NCI-H748 treated with DMSO at 0.1 percent for 48 hours (cell line): Measurements from ENCODE around the gene SEC14L5.
A peak's percentile ranks its signal among the peaks of the same experiment; 100 is the strongest.
"Not testable (repeated sequence)": the region's sequence is repeated elsewhere in the genome, so short reads cannot be mapped to it uniquely, and the experiment has no call there.

ENCODE experiments used
- DNase-seq: peaks from one replicate; lab custom pipeline; 2025; lab: John Stamatoyannopoulos, UW

SEC14L5 gene

DNA sequence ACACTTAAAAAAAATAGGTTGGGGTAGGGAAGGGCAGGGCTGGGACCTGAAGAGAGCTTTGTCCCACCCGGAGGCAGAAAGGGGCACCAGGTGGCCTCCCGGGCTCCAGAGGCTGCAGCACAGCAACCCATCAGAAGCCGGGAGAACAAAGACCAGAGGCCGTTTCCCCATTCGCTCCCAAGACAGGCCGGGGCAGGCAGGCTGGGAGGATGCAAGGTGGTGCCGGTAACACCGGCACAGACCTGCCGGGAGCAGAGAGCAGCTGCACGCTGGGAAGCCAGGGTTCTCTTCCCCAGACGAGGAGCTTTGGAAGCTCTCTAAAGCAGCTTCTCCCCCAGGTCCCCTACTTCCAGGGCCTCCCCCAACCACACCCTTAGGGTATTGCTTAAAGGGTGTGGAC is 26.7 kb upstream of the SEC14L5 start:
- DNase-seq = no peak

DNA sequence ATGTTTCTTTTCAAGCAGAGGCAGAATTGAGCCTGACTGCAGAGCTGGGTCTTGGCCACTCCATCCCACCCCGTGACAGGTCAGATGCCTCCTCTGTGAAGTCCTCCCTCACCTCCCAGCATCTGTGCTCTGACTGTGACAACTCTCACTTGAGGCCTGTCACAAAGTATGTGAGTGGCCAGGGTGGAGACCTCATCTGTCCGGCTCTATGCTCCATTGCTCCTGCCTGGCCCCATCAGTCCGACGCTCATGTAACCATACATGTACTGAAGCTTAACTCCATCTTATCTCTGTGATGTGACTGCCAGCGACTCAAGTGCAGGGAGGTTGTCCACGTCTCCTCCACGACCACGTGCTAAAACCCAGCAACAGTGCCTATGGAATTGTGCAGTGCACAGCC is 24.7 kb upstream of the SEC14L5 start:
- DNase-seq = no peak

DNA sequence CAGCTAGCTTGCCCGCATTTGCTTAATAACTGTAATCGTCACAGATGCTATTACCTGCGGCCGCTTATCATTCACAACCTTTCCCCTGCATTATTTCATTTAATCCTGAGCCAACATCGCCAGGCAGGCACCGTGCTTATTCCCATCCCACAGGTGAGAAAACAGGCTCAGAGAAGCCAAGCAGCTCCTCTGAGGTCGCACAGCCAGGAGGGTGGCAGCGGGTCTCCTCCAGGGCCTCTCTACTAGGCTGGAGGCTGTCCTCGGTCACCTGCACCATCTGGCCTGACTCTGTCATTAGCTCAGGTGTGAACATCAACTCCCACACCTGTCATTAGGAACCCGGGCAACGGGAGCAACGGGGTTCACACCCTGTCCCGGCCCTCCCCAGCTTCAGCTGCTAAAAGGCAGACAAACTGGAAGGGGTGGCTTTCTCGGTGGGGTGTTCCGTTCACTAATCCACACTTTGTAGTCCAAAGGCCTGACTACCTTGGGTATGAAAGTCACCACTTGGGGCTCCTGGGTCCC is 24.2 kb upstream of the SEC14L5 start:
- no peak for DNase-seq

DNA sequence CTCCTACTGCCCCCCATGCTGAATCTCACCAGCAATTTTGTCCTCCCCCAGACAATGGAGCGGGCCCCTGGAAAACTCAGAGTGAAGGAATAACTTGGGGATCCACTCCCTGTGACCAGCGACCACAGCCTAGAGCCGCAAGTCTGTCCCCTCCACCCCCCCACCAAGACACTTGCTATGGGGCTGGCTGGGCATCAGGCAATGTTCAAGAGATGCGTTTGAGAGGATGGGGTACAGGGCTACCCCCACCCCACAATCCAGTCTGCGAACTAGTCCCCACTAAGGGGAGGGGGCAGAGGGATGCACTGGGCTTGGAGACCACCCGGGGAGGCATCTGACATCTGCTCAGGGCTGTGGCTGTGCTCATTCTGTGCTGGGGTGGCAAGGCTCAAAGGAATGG is 23.5 kb upstream of the SEC14L5 start:
- no peak for DNase-seq

DNA sequence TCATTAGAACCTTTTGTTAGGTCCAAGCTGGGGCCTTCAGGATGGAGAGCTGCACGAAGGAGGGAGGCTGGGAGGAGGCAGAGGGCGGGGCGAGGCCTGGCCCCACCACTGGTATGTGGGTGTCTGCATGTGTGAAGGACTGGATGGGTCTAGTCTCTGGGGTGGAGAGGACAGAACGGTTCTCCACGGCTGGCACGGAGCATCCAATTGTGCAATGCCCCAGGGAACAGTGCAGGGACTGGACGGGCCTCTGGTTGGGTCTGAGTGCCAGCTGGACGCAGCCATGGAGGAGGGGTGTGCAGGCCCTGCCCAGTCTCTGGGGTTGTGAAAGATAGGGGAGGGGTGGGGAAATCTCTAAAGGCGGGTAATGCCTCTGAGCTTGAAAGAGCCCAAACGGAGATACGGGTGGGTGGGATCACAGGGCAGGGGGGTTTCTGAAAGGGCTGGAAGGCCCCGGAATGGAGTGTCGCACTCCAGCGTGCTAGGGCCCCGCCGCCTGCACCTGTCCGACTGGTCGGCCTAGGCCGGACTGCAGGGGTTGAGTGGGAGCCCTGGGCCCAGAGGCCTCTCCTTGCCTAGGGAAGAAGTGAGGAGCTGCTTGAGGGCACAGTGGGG is 22.8 kb upstream of the SEC14L5 start:
- no peak for DNase-seq

DNA sequence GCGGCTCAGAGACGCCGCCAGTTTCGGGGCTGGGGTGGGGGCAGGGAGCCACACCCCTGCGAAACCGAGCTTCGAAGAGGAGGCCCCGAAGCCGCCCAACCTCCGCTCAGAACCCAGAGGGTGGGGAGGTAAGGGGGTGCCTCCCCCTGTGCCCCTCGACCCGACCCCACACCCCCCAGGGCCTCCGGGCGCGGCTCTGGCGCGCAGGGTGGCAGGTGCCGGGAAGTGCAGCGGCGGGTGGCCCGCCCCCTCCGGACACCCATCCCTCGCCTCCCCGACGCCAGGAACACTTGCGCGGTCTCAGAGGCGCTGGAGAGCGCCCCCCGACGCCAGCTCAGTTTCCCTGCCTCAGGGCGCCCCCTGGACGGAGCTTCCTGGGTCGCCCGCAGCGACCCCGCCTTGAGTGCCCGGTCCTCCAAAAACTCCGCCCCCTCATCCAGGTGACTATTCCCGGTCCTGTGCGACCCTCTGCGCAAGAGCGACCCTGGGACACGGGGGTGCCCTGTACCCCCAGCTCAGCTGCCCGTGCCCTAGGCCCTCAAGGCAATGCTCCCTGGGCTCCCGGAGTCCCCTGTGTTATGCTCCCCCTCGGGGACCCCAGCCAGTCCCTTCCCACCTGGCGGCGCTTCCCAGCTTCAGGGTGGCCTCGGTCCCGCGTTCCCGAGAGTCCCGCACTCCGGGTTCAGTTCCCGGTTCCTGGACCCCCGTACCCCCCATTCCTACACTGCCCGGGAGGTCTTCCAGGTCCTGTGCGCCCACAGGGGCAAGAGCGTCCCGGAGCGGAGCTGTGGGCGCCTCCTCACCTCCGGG is 21.7 kb upstream of the SEC14L5 start:
- no peak for DNase-seq

DNA sequence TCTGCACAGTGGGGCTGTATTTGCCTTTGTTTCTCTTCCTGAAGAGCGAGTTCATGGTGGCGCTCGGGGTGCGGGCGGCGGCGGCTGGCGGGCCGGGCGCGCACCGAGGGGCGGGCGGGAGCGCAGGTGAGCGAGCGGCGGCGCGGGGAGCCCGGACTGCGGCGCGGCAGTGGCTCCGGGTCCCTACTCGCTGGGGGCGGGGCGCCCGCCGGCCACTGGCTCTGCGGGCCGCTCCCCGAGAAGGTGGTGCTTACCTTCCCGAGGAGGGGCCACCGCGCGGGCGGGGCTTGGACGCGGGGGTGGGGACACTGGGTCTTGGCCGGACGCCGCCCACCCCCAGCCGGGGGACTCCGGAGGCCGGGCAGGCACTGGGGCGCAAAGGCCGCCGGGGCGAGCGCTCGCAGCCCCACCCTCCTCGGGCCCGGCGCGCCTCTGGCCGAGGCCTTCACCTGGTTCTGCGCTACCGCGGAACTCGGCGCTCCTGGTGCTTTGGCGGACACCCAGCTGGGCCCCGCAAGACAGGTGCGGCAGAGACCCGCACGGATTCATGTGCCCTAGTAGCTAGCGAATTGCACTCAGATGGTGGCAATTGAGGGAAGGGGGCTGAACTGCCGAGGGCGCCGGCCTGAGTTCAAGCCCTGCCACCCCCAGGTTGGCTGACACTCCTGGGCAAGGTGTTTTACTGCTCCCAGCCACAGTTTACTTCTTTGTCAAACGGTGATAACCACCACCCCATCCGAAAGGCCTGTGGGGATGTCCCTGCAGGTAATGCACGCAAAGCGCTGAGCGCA is 20.9 kb upstream of the SEC14L5 start, which contains the start of gene PPL:
Gene PPL, minus strand, starts transcription at position 158 of the 791 bp plus-strand sequence. Its CDS starts 103 bp downstream, at position 55.
- peak; percentile 43 for DNase-seq

DNA sequence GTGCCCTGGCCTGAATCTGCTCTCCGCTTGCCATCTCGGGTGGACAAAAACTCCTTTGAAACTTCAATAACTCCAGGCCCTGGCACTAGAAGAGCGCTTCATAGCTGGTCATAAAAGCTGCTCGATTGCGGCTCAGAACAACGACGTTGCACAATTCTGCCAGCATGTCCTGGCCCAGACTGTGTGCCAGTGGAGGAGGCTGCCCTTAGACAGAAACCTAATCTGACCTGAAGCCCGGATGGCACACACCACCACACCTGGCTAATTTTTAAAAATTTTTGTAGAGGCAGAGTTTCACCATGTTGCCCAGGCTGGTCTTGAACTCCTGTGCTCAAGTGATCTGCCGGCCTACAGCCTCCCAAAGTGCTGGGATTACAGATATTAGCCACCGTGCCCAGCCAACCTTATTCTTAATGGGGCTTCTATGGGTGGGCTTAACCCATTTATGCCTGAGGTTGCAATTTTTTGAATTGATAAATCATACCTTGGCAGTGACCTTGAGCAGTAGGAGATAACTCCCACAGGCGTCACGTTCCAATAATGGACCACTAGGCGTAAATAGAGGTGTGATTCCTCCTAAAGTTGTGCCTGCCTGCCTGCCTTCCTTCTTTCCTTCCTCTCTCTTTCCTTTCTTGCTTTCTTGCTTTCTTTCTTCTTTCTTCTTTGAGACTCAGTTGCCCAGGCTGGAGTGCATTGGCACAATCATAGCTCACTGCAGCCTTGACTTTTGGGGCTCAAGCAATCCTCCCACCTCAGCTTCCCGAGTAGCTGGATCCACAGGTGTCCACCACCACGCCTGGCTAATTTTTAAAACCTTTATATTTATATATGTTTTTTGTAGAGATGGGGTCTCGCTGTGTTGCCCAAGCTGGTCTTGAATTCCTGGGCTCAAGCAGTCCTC is 20.1 kb upstream of the SEC14L5 start:
- no peak for DNase-seq

DNA sequence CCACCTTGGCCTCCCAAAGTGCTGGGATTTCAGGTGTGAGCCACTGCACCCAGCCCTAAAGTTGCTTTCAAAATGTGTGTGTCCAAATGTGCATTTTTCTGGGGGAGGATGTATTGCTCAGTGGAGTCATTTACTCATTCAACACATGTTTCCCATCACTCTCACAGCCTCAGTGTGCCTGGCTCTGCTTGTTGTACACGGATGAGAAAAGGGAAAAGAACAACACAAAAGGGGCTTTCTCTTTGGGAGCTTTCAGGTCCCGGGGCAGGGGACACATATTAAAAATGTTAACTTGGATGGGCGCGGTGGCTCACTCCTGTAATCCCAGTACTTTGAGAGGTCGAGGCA is 19.5 kb upstream of the SEC14L5 start:
- no peak for DNase-seq

DNA sequence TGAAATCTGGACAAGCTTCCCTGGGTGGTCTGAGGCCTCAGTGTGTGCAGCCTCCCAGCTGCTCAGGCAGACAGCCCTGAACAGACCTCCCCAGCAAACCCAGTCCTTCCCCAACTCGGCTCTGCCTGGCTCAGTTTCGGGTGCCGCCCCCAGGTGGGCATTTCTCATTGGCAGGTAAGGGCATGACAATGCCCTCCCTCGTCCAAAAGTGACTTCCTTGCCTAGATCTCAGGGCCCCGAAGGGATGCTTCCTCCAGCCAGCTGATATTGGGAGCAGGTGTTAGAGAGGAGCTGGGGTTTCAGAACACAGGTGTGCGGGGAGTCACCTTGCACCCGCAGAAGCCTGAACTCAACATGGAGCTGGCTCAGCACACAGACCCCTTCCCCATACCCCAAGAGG is 17.4 kb upstream of the SEC14L5 start:
- no peak for DNase-seq

DNA sequence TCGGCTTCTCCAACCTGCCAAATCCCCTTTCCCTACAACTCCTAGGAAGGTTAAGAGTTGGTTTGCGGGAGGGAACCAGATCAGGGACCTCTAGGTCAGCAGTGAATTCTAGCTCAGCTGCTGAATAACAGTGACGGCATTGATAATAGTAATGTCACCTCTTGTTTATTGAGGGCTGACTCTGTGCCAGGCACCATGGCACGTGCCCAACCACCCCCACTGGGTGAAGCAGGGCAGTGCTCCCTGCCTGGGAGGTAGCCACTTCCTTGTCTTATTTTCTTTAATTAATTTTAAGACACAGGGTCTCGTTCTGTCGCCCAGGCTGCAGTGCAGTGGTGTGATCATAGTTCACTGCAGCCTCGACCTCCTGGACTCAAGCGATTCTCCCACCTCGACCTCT is 15.6 kb upstream of the SEC14L5 start:
- DNase-seq = no peak

DNA sequence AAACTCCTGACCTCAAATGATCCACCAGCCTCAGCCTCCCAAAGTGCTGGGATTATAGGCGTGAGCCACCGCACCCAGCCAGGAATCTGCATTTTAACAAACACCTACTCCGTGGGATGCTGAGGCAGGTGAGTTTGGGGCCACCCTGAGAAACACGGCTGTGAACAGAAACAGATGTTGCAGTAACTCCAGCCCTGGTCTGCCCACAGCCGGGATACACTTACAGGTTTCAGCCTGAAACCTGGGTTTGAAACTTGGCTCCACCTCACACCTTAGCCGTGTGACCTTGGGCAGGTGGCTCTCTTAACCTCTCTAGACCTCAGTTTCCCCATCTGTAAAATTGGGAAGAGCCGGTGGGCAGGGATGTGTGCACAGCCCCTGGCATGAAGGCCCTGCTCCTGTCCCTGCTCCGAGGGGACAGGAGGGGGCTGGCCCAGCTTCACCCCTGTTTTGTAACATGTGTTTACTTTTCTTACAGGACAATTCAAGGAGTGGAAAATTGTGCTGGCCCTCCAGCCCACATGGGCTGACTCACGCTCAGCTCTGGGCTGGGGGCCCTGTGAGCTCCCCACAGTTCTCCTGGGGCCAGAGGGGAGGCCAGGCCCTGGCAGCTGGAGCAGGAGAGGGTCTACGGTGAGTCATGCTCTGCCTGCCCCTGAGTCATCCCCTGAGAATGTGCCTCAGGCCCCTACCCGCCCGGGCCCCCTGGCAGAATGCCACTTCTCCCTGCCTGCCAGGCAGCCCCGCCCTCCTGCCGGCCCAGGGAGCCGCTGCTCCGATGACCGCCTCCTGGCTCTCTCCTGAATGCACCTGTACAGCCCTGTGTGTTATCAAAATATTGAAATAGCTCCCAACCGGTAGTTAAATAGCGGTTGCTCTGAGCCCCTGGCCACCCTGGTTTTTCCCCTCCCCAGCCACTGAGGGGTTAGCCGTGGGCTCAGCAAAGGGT is 13.5 kb upstream of the SEC14L5 start:
- DNase-seq = peak; percentile 44

DNA sequence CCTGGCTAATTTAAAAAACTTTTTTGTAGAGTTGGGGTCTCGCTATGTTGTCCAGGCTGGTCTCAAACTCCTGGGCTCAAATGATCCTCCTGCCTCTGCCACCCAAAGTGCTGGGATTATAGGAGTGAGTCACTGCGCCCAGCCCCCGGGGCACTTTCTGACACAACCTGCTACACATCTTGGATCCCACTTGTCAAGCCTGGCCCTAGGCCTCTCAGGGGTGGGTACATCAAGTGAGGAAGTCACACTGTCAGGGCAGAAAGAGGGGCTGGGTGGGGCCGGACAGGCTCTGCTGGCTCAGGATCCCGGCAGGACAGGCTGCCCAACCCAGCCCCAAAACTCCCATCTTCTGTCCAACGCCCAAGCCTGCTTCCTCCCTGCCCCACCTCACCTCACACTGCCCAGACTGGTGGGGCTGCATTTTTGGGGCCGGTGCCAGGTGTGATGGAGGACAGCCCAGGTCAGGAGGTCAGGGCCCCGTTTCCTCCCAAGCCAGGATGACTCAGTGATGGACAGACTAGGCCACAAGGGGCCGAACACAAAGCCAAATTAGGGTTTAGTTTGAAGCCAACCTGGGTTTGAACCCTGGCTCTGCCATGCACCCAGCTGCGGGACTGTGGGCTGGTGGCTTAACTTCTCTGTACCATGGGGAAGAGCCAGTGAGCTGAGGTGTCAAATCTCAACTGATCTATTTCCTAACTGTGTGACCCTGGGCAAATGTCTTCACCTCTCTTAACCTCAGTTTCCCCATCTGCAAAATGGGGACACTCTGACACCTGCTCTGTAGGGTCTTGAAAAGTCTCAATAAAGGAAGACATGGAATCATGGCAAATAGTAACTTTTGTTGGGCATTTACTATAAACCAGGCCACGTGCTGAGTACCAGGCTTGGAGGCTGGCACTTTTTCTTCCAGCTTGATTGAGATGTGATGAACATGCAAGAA is 12.3 kb upstream of the SEC14L5 start:
- no peak for DNase-seq

DNA sequence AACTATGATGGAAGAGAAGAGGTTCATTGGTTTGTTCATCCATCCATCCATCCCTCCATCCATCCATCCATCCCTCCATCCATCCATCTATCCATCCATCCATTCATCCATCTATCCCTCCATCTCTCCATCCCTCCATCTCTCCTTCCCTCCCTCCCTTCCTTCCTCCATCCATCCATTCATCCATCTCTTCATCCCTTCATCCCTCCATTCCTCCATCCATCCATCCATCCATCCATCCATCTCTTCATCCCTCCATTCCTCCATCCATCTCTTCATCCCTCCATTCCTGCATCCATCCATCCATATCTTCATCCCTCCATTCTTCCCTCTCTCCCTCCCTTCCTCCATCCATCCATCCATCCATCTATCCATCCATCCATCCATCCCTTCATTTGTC is 11.2 kb upstream of the SEC14L5 start:
- DNase-seq = no peak

DNA sequence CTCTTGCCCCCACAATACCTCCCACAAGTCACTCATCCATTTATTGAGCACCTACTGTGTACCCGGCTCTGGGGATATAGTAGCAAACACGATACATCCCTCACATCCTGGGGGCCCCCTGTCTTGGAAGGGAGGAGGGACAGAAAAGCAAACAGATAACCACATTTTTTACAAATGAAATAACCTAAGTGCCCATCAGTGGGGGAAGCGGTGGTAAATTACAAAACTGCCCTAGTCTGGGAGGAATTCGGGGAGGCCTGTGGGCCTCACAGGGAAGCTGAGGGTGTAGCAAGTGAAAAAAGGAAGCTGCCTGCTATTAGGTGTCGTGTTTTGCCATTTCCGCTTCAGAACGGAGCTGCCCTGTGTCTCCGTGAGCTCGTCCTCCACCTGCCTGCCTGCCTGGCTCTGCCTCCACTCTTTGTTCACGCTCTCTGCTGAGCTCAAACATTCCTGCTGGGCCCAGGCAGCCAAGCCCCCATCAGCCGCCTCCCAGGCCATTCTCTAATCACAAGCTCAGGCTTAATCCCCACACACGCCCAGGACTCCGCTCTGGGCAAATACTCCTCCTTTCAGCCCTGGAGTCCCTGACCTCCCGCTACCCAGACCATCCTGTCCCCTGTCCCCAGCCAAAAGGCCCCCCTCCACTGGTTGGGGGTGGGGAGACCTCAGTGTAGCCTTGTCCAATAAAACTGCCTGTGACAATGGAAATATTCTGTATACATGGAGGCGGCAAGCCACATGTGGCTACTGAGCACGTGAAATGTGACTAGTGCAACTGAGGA is 10.2 kb upstream of the SEC14L5 start:
- no peak for DNase-seq

DNA sequence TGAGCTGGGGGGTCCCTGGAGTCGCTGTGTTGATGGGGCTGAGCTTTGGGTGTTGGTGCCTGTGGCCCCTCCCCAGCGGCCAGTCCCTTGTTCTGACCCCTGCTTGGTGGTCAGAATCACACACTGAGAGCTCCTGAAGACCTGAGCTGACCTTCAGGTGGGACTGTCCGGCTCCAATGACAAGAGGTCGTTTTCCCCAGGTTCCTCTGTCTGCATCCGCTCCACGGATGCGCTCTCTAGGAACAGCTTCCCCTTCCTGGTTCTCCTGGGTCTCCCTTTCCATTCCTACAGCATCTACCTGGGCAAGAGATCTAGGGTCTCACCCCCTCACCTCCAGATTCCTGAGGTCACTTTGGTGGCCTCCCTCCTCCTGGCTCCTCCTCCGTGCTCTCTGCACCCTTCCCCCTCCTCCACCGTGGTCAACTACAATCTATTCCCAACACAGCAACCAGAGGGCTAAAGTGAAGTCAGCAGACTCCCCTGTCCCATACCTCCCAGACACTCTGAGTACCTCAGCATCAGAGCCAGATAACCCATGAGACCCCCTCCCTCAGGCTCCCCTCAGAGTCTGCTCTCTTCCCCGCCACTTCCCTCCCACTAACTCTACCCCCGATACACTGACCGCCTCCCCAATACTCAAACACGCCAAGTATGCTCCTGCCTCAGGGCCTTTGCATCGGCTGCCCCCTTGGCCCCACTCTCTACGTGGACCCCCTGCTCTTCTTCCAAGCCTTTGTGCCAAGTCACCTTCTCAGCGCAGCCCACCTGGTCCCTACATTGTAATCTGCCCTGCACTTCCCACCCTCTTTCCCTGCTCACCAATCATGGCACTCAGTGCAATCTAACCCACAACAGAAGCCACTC is 9.0 kb upstream of the SEC14L5 start:
- no peak for DNase-seq

DNA sequence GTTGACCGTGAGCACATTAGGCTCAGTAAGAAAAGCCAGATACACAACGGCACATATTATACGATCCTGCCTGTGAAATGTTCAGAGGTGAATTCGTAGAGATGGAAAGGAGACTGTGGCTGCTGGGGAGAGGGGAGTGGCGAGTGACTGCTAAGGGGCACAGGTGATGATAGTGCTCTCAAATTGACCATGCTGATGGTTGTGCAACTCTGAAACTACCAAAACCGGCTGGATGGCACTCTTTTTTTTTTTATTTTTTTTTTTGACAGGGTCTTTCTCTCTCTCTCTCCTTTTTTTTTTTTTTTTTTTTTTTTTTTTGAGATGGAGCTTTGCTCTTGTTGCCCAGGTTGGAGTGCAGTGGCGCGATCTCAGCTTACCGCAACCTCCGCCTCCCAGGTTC is 8.1 kb upstream of the SEC14L5 start:
- DNase-seq = no peak

DNA sequence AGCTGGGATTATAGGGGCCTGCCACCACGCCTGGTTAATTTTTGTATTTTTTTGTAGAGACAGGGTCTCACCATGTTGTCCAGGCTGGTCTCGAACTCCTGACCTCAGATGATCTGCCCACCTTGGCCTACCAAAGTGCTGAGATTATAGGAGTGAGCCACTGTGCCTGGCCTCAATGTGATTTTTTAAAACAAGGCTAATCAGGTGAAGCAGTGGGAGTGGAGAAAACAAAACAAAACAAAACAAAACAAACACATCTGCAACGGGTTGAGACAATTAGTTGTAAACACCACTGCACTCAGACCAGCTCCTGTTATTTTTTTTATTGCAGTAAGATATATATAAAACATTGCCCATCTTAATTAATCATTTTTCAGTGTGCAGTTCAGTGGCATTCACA is 6.5 kb upstream of the SEC14L5 start:
- not testable (repeated sequence) for DNase-seq
